Measurements from ENCODE around the gene MYBBP1A. TPM values are rescaled to one million over a fixed set of nuclear protein-coding genes. Genes with fewer than 3 reads are reported as not detected.

The MYBBP1A gene
- polyA plus RNA-seq, 3 donors = 4.2 to 22.3 (median 5.3) TPM

- Histone ChIP-seq H3K79me2 (ENCODE audit: insufficient read depth, low read length) (no peaks in the 10 kb centered on the region), H3K4me1 (ENCODE audit: control insufficient read depth in 1 of 2, insufficient read depth in 2 of 2, low read length in 2 of 2) (peaks cover 5 to 10% of the 10 kb centered on the region in 2 donors), H3K9ac (ENCODE audit: insufficient read depth, low read length, poor library complexity, severe bottlenecking) (no peak overlapping the region), H3K4me3 (replicated peaks in 1 of 3; ENCODE audit: low read depth in 2 of 3, low read length in 3 of 3) (no peak overlapping the region), H3K4me2 (replicated peaks; ENCODE audit: extremely low read depth, low read length, poor library complexity, severe bottlenecking) (peak overlapping the region; percentile 51), H2AFZ (ENCODE audit: insufficient read depth, low read depth, low read length, poor library complexity, severe bottlenecking) (no peak overlapping the region), H3K9me3 (replicated peaks in 1 of 2; ENCODE audit: control insufficient read depth in 1 of 2, insufficient read depth in 1 of 2, low read length in 2 of 2) (peaks cover 0 to 10% of the 10 kb centered on the region in 2 donors), H3K27ac (ENCODE audit: low read depth in 1 of 2, low read length in 2 of 2) (no peak overlapping the region), H3K36me3 (replicated peaks in 1 of 2; ENCODE audit: control insufficient read depth in 1 of 2, insufficient read depth in 2 of 2, low read length in 2 of 2) (no peaks in the 10 kb centered on the region), H3K27me3 (ENCODE audit: control insufficient read depth in 2 of 2, insufficient read depth in 2 of 2, low read length in 2 of 2) (peaks cover 19 to 48% of the 10 kb centered on the region in 2 donors), H4K20me1 (ENCODE audit: insufficient read depth, low read length) (no peaks in the 10 kb centered on the region)
- H3K36me3 Mint-ChIP-seq = peaks cover 0 to 1% of the 10 kb centered on the region in 2 donors
- H3K9me3 Mint-ChIP-seq = peaks cover 0 to 7% (median 3%) of the 10 kb centered on the region in 7 donors
- no peak for TF ChIP-seq CTCF (IDR thresholded peaks at IDR 0.05)
- no peak overlapping the region for H3K27ac Mint-ChIP-seq
- intact Hi-C loops (cut with micrococcal nuclease) = no loop called here
- 13% methylated on average over 6 of the region's 12 CpGs for WGBS (ENCODE audit: insufficient coverage)
- peaks cover 3% of the 10 kb centered on the region for H3K4me1 Mint-ChIP-seq
- DNase-seq = no peak
- H3K27me3 Mint-ChIP-seq (ENCODE audit: low read depth in 3 of 3) = peaks cover 42 to 70% (median 60%) of the 10 kb centered on the region in 3 donors
- peak overlapping the region; percentile 51 to 80 for H3K4me3 Mint-ChIP-seq
Measured at GRCh38 chr17:4583782-4584100, 28.6 kb upstream of the MYBBP1A start.

DNA sequence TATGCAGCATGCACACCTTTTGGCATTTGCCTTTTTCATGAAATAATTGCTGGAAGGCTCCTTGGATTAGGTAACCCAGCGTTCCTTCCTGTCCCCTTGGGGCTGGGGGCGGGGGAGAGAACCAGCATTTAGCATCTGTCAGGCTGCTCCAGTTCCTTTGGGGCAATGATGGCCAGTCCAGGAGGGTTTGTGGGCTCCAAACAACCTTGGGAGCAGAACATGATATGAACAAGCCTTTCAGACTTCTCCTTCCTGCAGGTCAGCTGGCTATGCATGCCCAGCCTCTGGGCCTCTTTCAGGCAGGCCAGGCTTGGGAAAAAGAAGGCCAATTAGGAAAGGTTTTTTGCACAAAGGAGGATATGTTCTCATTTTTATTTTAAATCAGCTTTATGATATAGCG lies 28.0 kb upstream of the MYBBP1A start:
- peaks cover 0 to 7% (median 3%) of the 10 kb centered on the region in 7 donors for H3K9me3 Mint-ChIP-seq
- H3K9ac ChIP-seq (ENCODE audit: insufficient read depth, low read length, poor library complexity, severe bottlenecking) = no peak overlapping the region
- H3K9me3 ChIP-seq (replicated peaks in 1 of 2; ENCODE audit: control insufficient read depth in 1 of 2, insufficient read depth in 1 of 2, low read length in 2 of 2) = peaks cover 0 to 10% of the 10 kb centered on the region in 2 donors
- no peak overlapping the region for H3K27ac ChIP-seq (ENCODE audit: low read depth in 1 of 2, low read length in 2 of 2)
- peaks cover 19 to 48% of the 10 kb centered on the region in 2 donors for H3K27me3 ChIP-seq (ENCODE audit: control insufficient read depth in 2 of 2, insufficient read depth in 2 of 2, low read length in 2 of 2)
- H3K4me1 Mint-ChIP-seq = peaks cover 3% of the 10 kb centered on the region
- H3K4me3 Mint-ChIP-seq = peak overlapping the region in 1 of 2 donors; percentile 21
- H4K20me1 ChIP-seq (ENCODE audit: insufficient read depth, low read length) = no peaks in the 10 kb centered on the region
- no peak for DNase-seq
- peaks cover 5 to 10% of the 10 kb centered on the region in 2 donors for H3K4me1 ChIP-seq (ENCODE audit: control insufficient read depth in 1 of 2, insufficient read depth in 2 of 2, low read length in 2 of 2)
- no peak overlapping the region for H3K4me3 ChIP-seq (replicated peaks in 1 of 3; ENCODE audit: low read depth in 2 of 3, low read length in 3 of 3)
- TF ChIP-seq CTCF (IDR thresholded peaks at IDR 0.05) = no peak
- peaks cover 42 to 68% (median 57%) of the 10 kb centered on the region in 3 donors for H3K27me3 Mint-ChIP-seq (ENCODE audit: low read depth in 3 of 3)
- WGBS (ENCODE audit: insufficient coverage) = 80% methylated on average over 2 of the region's 3 CpGs
- H3K36me3 Mint-ChIP-seq = peaks cover 0 to 1% of the 10 kb centered on the region in 2 donors
- no peak overlapping the region for H3K27ac Mint-ChIP-seq
- intact Hi-C loops (cut with micrococcal nuclease) = no loop called here
- no peaks in the 10 kb centered on the region for H3K79me2 ChIP-seq (ENCODE audit: insufficient read depth, low read length)
- no peak overlapping the region for H3K4me2 ChIP-seq (replicated peaks; ENCODE audit: extremely low read depth, low read length, poor library complexity, severe bottlenecking)
- H2AFZ ChIP-seq (ENCODE audit: insufficient read depth, low read depth, low read length, poor library complexity, severe bottlenecking) = no peak overlapping the region
- H3K36me3 ChIP-seq (replicated peaks in 1 of 2; ENCODE audit: control insufficient read depth in 1 of 2, insufficient read depth in 2 of 2, low read length in 2 of 2) = no peaks in the 10 kb centered on the region
